Glutamatergic neuron (in vitro differentiated cells): ENCODE measurements around the gene TPK1. TPM values are rescaled to one million over a fixed set of nuclear protein-coding genes. Genes with fewer than 3 reads are reported as not detected.

ENCODE experiments used
- DNase-seq: peaks from one replicate; pipeline ENCODE4 v3.0.0; 2022
- H3K27ac Mint-ChIP-seq: one replicate; pipeline ENCODE4 v1.8.0; 2020; ENCODE audit warnings: mild to moderate bottlenecking, mixed read lengths, inconsistent platforms; ENCODE audit not compliant: unreplicated experiment
- H3K27me3 Mint-ChIP-seq: one replicate; pipeline ENCODE4 v1.8.0; 2020; ENCODE audit warnings: mild to moderate bottlenecking, moderate library complexity, mixed read lengths, inconsistent platforms; ENCODE audit not compliant: unreplicated experiment
- H3K36me3 Mint-ChIP-seq: one replicate; pipeline ENCODE4 v1.8.0; 2020; ENCODE audit warnings: mild to moderate bottlenecking, mixed read lengths, inconsistent platforms; ENCODE audit not compliant: unreplicated experiment
- H3K4me1 Mint-ChIP-seq: one replicate; pipeline ENCODE4 v1.8.0; 2020; ENCODE audit warnings: mild to moderate bottlenecking, low read depth, mixed read lengths, inconsistent platforms; ENCODE audit not compliant: unreplicated experiment
- H3K4me3 Mint-ChIP-seq: one replicate; pipeline ENCODE4 v1.8.0; 2020; ENCODE audit warnings: mild to moderate bottlenecking, mixed read lengths, inconsistent platforms; ENCODE audit not compliant: unreplicated experiment
- H3K9me3 Mint-ChIP-seq: one replicate; pipeline ENCODE4 v1.8.0; 2020; ENCODE audit warnings: mild to moderate bottlenecking, moderate library complexity, mixed read lengths, inconsistent platforms; ENCODE audit not compliant: unreplicated experiment
- CTCF ChIP-seq: fragments of 200-600 bp; sonication (generic); IDR thresholded peaks from one replicate; pipeline ENCODE4 v1.5.0; 2021; ENCODE audit not compliant: partially characterized antibody, unreplicated experiment
- total RNA-seq: library from RNA; stranded (reverse); fragmentation: NEBNext Ultra II Directional; extraction: Animal tissue kit (Norgen Biotek cat#: 25700); gene quantifications from one replicate; pipeline ENCODE4 v1.2.1, GENCODE V29; 2021; ENCODE audit not compliant: unreplicated experiment

The TPK1 gene
- total RNA-seq, 1 donor from 2014 or later: 2.6 TPM

- no peak for TF ChIP-seq CTCF
- H3K27ac Mint-ChIP-seq: no peak overlapping the region
Observed at GRCh38 chr7:144525956-144526355, 309.9 kb downstream of the TPK1 start.

GRCh38 chr7:144524271-144524670, 311.6 kb downstream of the TPK1 start:
- no peaks in the 10 kb centered on the region for H3K9me3 Mint-ChIP-seq
- no peak overlapping the region for H3K4me3 Mint-ChIP-seq
- H3K4me1 Mint-ChIP-seq: no peaks in the 10 kb centered on the region
- no peak for DNase-seq
- no peaks in the 10 kb centered on the region for H3K27me3 Mint-ChIP-seq
- H3K36me3 Mint-ChIP-seq: no peaks in the 10 kb centered on the region
- no peak overlapping the region for H3K27ac Mint-ChIP-seq
- no peak for TF ChIP-seq CTCF

More at GRCh38 chr7:144525956-144526355, 309.9 kb downstream of the TPK1 start:
- no peaks in the 10 kb centered on the region for H3K36me3 Mint-ChIP-seq
- H3K27me3 Mint-ChIP-seq: no peaks in the 10 kb centered on the region
- no peaks in the 10 kb centered on the region for H3K9me3 Mint-ChIP-seq
- H3K4me3 Mint-ChIP-seq: no peak overlapping the region
- no peak for DNase-seq
- no peaks in the 10 kb centered on the region for H3K4me1 Mint-ChIP-seq

GRCh38 chr7:144523621-144524020, 312.2 kb downstream of the TPK1 start:
- no peak for DNase-seq
- no peaks in the 10 kb centered on the region for H3K9me3 Mint-ChIP-seq
- H3K27me3 Mint-ChIP-seq: no peaks in the 10 kb centered on the region
- H3K4me3 Mint-ChIP-seq: no peak overlapping the region
- no peak for TF ChIP-seq CTCF
- H3K4me1 Mint-ChIP-seq: no peaks in the 10 kb centered on the region
- no peaks in the 10 kb centered on the region for H3K36me3 Mint-ChIP-seq
- no peak overlapping the region for H3K27ac Mint-ChIP-seq

GRCh38 chr7:144519925-144520324, 315.9 kb downstream of the TPK1 start:
- TF ChIP-seq CTCF: no peak

GRCh38 chr7:144518360-144518759, 317.5 kb downstream of the TPK1 start:
- Mint-ChIP-seq H3K27ac (no peak overlapping the region), H3K27me3 (no peaks in the 10 kb centered on the region), H3K4me1 (peaks cover 7% of the 10 kb centered on the region), H3K36me3 (no peaks in the 10 kb centered on the region), H3K4me3 (no peak overlapping the region), H3K9me3 (no peaks in the 10 kb centered on the region)
- no peak for TF ChIP-seq CTCF
- no peak for DNase-seq

More at GRCh38 chr7:144519925-144520324, 315.9 kb downstream of the TPK1 start:
- Mint-ChIP-seq H3K27ac (no peak overlapping the region), H3K27me3 (no peaks in the 10 kb centered on the region), H3K4me1 (peaks cover 5% of the 10 kb centered on the region), H3K36me3 (no peaks in the 10 kb centered on the region), H3K4me3 (no peak overlapping the region), H3K9me3 (no peaks in the 10 kb centered on the region)
- no peak for DNase-seq
